OCI-LY3 (cell line): ENCODE results near the gene TOMM7.

Experiments
- H2AFZ ChIP-seq: fragments of 200-600, 300-600 bp; shearing (Covaris generic); 2 replicates; pipeline ENCODE4 v1.6.0; 2014; ENCODE audit warnings: antibody characterized with exemption, low read depth, low read length
- H3K27ac ChIP-seq: fragments of 200-600, 300-600 bp; sonication (generic); 2 replicates; pipeline ENCODE4 v1.5.1; 2014; ENCODE audit warnings: mild to moderate bottlenecking, low read length, moderate library complexity, mixed read lengths
- H3K27me3 ChIP-seq: fragments of 200-600, 300-600 bp; sonication (generic); 2 replicates; pipeline ENCODE4 v1.6.1; 2014; ENCODE audit warnings: low read depth, low read length, mixed read lengths
- H3K36me3 ChIP-seq: fragments of 200-600, 300-600 bp; sonication (generic); replicated peaks from 2 replicates; pipeline ENCODE3; 2014; ENCODE audit warnings: low read depth, low read length, mixed read lengths
- H3K4me1 ChIP-seq: fragments of 300-600, 200-600 bp; sonication (generic); 2 replicates; pipeline ENCODE4 v1.6.1; 2014; ENCODE audit warnings: low read length, mixed read lengths
- H3K4me2 ChIP-seq: fragments of 200-600, 300-600 bp; sonication (generic); 2 replicates; pipeline ENCODE4 v1.6.1; 2014; ENCODE audit warnings: low read length, mixed read lengths
- H3K4me3 ChIP-seq: fragments of 300-600, 200-600 bp; sonication (generic); 2 replicates; pipeline ENCODE4 v1.5.1; 2014; ENCODE audit warnings: antibody characterized with exemption, mild to moderate bottlenecking, low read length, moderate library complexity
- H3K79me2 ChIP-seq: fragments of 300-600, 200-600 bp; shearing (Covaris generic); 2 replicates; pipeline ENCODE4 v1.6.1; 2014; ENCODE audit warnings: mild to moderate bottlenecking, low read length, mixed read lengths
- H3K9ac ChIP-seq: fragments of 300-600, 200-600 bp; shearing (Covaris generic); 2 replicates; pipeline ENCODE4 v1.6.0; 2014; ENCODE audit warnings: mild to moderate bottlenecking, low read length, moderate library complexity
- H3K9me3 ChIP-seq: fragments of 200-600, 300-600 bp; shearing (Covaris generic); 2 replicates; pipeline ENCODE4 v1.6.1; 2014; ENCODE audit warnings: low read length, mixed read lengths; ENCODE audit not compliant: insufficient read depth
- H4K20me1 ChIP-seq: fragments of 200-600, 300-600 bp; sonication (generic); 2 replicates; pipeline ENCODE4 v1.6.1; 2016; ENCODE audit warnings: low read length, mixed read lengths; ENCODE audit not compliant: insufficient read depth
- EZH2phosphoT487 ChIP-seq: fragments of 200-600 bp; shearing (Covaris generic); IDR thresholded peaks from 2 replicates; pipeline ENCODE4 v1.6.1; 2018; ENCODE audit warnings: antibody characterized with exemption, mixed run types, low read depth
- TF ChIP-seq, protein P1 (sequence below): fragments of 200-600, 300-600 bp; sonication (generic); IDR thresholded peaks from 2 replicates; pipeline ENCODE4 v1.5.1; 2014; ENCODE audit warnings: antibody characterized with exemption, low read length, low read depth

Gene TOMM7

DNA sequence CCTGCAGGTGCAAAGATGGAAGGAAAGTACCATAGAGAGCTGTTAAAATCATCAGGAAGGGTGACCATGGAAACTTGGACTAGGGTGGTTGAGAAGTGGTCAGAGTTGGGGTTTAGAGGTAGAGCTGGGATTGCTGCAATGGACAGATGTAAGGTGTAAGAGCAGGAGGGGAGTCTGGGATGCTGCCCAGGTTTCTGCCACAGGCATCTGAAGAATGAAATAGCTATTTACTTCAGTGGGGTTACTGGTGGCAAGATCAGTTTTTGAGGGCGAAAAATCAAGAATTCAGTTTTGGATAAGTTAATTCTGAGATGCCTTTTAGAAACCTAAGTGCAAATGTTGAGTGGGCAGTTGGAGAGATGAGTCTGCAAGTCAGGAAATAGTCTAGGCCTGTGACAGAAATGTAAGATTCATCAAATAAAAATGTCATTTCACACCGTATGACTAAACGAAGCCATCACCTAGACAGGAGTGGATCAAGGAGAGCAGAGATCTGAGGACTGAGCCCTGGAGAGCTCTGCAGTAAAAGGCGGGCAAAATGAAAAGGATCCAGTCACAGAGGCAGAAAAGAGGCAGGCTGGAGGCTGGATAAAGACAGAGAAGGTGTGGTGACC lies 22.7 kb upstream of the TOMM7 start:
- H3K36me3 ChIP-seq, result peaks cover 3% of the 10 kb centered on the region
- H3K4me2 ChIP-seq, result no peak overlapping the region
- TF ChIP-seq, protein P1, sequence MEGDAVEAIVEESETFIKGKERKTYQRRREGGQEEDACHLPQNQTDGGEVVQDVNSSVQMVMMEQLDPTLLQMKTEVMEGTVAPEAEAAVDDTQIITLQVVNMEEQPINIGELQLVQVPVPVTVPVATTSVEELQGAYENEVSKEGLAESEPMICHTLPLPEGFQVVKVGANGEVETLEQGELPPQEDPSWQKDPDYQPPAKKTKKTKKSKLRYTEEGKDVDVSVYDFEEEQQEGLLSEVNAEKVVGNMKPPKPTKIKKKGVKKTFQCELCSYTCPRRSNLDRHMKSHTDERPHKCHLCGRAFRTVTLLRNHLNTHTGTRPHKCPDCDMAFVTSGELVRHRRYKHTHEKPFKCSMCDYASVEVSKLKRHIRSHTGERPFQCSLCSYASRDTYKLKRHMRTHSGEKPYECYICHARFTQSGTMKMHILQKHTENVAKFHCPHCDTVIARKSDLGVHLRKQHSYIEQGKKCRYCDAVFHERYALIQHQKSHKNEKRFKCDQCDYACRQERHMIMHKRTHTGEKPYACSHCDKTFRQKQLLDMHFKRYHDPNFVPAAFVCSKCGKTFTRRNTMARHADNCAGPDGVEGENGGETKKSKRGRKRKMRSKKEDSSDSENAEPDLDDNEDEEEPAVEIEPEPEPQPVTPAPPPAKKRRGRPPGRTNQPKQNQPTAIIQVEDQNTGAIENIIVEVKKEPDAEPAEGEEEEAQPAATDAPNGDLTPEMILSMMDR, result no peak
- no peak for TF ChIP-seq EZH2phosphoT487
- H3K9me3 ChIP-seq, result no peaks in the 10 kb centered on the region
- peak overlapping the region; percentile 96 for H3K27ac ChIP-seq
- no peak overlapping the region for H2AFZ ChIP-seq
- peaks cover 50% of the 10 kb centered on the region for H3K4me1 ChIP-seq
- no peak overlapping the region for H3K4me3 ChIP-seq
- H3K9ac ChIP-seq, result peak overlapping the region; percentile 44; the same call in 1 of the 2 replicates
- H4K20me1 ChIP-seq, result no peaks in the 10 kb centered on the region
- no peaks in the 10 kb centered on the region for H3K79me2 ChIP-seq
- H3K27me3 ChIP-seq, result no peaks in the 10 kb centered on the region

DNA sequence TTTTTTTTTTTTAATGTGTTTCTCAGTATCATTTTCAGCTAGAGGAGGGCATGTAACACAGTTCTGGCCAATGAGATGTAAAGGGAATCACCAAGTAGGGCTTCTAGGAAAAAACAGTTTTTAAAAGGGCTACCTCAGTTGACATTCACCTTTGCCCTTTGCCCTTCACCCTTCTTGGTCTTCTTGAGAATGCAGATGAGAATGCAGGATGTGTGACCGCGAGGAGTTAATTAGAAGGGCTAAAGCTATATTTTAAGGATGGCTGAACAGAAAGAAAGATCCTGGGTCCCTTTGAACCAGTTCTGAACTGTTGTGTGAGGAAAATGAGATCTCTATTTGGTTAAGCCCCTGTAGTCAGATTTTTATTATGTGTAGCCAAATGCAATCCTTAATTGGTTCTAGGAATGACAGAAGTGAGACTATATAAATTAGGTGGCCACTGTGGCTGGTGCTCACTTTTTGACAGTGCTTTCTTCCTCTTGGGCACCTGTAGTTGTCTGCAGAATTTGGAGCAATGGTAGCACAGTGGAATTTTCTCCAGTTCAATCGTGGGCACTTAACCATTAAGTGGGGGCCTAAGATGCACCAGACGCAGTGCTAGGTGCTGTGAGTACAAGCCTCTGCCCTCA lies 21.1 kb upstream of the TOMM7 start:
- H4K20me1 ChIP-seq, result no peaks in the 10 kb centered on the region
- H3K4me2 ChIP-seq, result peak overlapping the region; percentile 72
- H3K79me2 ChIP-seq, result no peaks in the 10 kb centered on the region
- no peaks in the 10 kb centered on the region for H3K9me3 ChIP-seq
- no peak overlapping the region for H2AFZ ChIP-seq
- H3K27me3 ChIP-seq, result no peaks in the 10 kb centered on the region
- peak overlapping the region; percentile 63 for H3K9ac ChIP-seq
- peak overlapping the region; percentile 21 for H3K4me3 ChIP-seq
- TF ChIP-seq EZH2phosphoT487, result no peak
- TF ChIP-seq, protein P1, result no peak
- peak overlapping the region; percentile 96 for H3K27ac ChIP-seq
- H3K4me1 ChIP-seq, result peaks cover 65% of the 10 kb centered on the region
- peaks cover 3% of the 10 kb centered on the region for H3K36me3 ChIP-seq

- no peaks in the 10 kb centered on the region for H4K20me1 ChIP-seq
- peak overlapping the region; percentile 63 for H3K9ac ChIP-seq
- no peak overlapping the region for H3K4me3 ChIP-seq
- no peaks in the 10 kb centered on the region for H3K27me3 ChIP-seq
- TF ChIP-seq EZH2phosphoT487, result no peak
- TF ChIP-seq, protein P1, result no peak
- H3K4me2 ChIP-seq, result peak overlapping the region; percentile 72
- H2AFZ ChIP-seq, result no peak overlapping the region
- H3K36me3 ChIP-seq, result peaks cover 3% of the 10 kb centered on the region
- H3K79me2 ChIP-seq, result no peaks in the 10 kb centered on the region
- H3K9me3 ChIP-seq, result no peaks in the 10 kb centered on the region
- H3K27ac ChIP-seq, result peak overlapping the region; percentile 96
- peaks cover 73% of the 10 kb centered on the region for H3K4me1 ChIP-seq
These were observed 20.3 kb upstream of the TOMM7 start for GRCh38 chr7:22842973-22843372.

DNA sequence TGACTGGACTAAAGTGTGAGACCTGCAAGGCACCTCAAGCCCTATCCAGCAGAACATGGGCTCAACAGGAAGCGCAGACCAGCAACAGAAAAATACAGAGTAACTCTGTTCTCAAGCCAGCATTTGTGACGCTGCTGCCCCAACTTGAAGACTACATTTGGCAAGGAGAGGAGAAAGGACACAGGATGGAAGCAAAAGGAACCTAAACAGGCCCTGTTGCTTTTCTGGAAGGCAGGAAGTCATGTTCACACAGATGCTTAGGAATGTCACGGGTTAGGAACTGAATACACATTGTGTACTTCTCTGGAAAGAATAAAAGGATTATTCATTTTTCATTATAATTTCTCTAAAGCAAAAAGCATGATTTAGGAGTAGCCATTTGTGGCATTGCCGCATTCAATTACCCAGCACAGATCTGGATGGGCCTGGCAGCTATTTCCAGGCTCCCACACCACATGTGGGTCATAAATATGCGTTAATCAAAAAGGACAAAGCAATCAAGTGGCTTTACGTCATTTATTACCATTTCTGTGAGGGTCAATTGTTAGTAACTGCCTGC lies 19.8 kb upstream of the TOMM7 start:
- H3K4me1 ChIP-seq, result peaks cover 73% of the 10 kb centered on the region
- H2AFZ ChIP-seq, result peak overlapping the region; percentile 42; the same call in 1 of the 2 replicates
- H3K4me2 ChIP-seq, result peak overlapping the region; percentile 72
- H3K9me3 ChIP-seq, result no peaks in the 10 kb centered on the region
- no peaks in the 10 kb centered on the region for H3K79me2 ChIP-seq
- no peak for TF ChIP-seq EZH2phosphoT487
- TF ChIP-seq, protein P1, result no peak
- no peaks in the 10 kb centered on the region for H4K20me1 ChIP-seq
- peak overlapping the region; percentile 63 for H3K9ac ChIP-seq
- peaks cover 3% of the 10 kb centered on the region for H3K36me3 ChIP-seq
- peak overlapping the region; percentile 7; the same call in 1 of the 2 replicates for H3K4me3 ChIP-seq
- peak overlapping the region; percentile 96 for H3K27ac ChIP-seq
- H3K27me3 ChIP-seq, result no peaks in the 10 kb centered on the region
